ENCODE data around the gene DR1.
"Not testable (repeated sequence)": the region's sequence is repeated elsewhere in the genome, so short reads cannot be mapped to it uniquely, and the experiment has no call there.

Gene DR1

GRCh38 chr1:93344886-93345632 lies 648 bp upstream of the DR1 start:
- Histone ChIP-seq H3K4me1 (ENCODE audit: control insufficient read depth, insufficient read depth, low read length) (peaks cover 6% of the 10 kb centered on the region), H3K9ac (ENCODE audit: low read depth, low read length) (peak overlapping the region; percentile 93), H3K36me3 (ENCODE audit: control insufficient read depth, insufficient read depth, low read length) (no peaks in the 10 kb centered on the region), H3K27me3 (ENCODE audit: control insufficient read depth, insufficient read depth, low read length) (no peaks in the 10 kb centered on the region), H3K4me3 (ENCODE audit: low read depth, low read length) (peak overlapping the region; percentile 85), H3K9me3 (ENCODE audit: control insufficient read depth, insufficient read depth, low read length) (no peaks in the 10 kb centered on the region)

DNA sequence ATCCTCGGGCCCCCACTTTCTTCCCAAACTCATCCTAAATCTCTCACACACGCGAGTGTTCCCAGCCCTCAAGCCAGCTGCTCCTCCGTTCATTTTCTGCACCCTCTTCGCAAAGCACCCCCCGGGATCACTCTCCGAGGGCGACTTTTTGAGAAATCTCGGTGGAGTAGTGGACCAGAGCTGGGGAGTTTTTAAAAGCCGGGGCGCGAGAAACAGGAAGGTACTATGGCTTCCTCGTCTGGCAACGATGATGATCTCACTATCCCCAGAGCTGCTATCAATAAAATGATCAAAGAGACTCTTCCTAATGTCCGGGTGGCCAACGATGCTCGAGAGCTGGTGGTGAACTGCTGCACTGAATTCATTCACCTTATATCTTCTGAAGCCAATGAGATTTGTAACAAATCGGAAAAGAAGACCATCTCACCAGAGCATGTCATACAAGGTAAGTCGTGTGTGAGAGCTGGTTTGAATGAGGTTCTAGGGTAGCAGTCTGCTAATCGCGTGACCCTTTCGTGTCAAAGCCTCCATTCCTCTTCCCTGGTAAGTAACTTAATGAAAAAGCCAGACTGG lies 800 bp downstream of the DR1 start:
- Histone ChIP-seq H3K27me3 (ENCODE audit: control insufficient read depth, insufficient read depth, low read length) (no peaks in the 10 kb centered on the region), H3K4me3 (ENCODE audit: low read depth, low read length) (peak overlapping the region; percentile 85), H3K9me3 (ENCODE audit: control insufficient read depth, insufficient read depth, low read length) (no peaks in the 10 kb centered on the region), H3K4me1 (ENCODE audit: control insufficient read depth, insufficient read depth, low read length) (no peaks in the 10 kb centered on the region), H3K36me3 (ENCODE audit: control insufficient read depth, insufficient read depth, low read length) (no peaks in the 10 kb centered on the region), H3K9ac (ENCODE audit: low read depth, low read length) (peak overlapping the region; percentile 93)

DNA sequence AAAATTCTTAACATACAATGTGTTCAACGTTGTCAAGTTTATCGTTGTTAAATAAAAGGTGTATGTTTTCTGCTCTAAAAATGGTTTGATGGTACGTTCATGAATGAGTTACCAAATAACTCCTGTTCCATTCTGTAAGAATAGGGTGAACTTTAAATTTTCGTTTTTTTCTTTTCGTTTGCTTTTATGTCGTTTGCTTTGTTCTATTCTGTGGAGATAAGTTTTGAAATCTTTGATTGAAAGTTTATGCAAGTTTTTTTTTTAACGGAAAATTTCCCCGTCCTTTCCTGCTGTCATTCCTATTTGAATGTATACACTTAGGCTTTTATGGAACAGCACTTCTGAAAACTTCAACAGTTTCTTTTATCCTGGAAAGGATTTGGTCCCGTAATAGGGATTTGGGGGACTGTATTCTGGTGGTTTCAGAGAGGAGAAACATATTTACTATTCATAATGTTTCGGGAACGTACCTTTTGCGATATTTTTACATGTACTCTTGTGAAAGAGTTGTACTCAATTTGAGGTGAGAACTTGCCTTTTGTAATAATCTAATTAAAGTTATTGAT lies 1.7 kb downstream of the DR1 start:
- Histone ChIP-seq H3K4me3 (ENCODE audit: low read depth, low read length) (peak overlapping the region; percentile 85), H3K9me3 (ENCODE audit: control insufficient read depth, insufficient read depth, low read length) (no peaks in the 10 kb centered on the region), H3K27me3 (ENCODE audit: control insufficient read depth, insufficient read depth, low read length) (no peaks in the 10 kb centered on the region), H3K36me3 (ENCODE audit: control insufficient read depth, insufficient read depth, low read length) (no peaks in the 10 kb centered on the region), H3K4me1 (ENCODE audit: control insufficient read depth, insufficient read depth, low read length) (no peaks in the 10 kb centered on the region), H3K9ac (ENCODE audit: low read depth, low read length) (no peak overlapping the region)

- Histone ChIP-seq H3K9ac (ENCODE audit: low read depth, low read length) (peak overlapping the region; percentile 30), H3K4me1 (ENCODE audit: control insufficient read depth, insufficient read depth, low read length) (no peaks in the 10 kb centered on the region), H3K36me3 (ENCODE audit: control insufficient read depth, insufficient read depth, low read length) (no peaks in the 10 kb centered on the region), H3K9me3 (ENCODE audit: control insufficient read depth, insufficient read depth, low read length) (no peaks in the 10 kb centered on the region), H3K4me3 (ENCODE audit: low read depth, low read length) (peak overlapping the region; percentile 85), H3K27me3 (ENCODE audit: control insufficient read depth, insufficient read depth, low read length) (no peaks in the 10 kb centered on the region)
Observed at GRCh38 chr1:93348104-93348728, 2.5 kb downstream of the DR1 start.

DNA sequence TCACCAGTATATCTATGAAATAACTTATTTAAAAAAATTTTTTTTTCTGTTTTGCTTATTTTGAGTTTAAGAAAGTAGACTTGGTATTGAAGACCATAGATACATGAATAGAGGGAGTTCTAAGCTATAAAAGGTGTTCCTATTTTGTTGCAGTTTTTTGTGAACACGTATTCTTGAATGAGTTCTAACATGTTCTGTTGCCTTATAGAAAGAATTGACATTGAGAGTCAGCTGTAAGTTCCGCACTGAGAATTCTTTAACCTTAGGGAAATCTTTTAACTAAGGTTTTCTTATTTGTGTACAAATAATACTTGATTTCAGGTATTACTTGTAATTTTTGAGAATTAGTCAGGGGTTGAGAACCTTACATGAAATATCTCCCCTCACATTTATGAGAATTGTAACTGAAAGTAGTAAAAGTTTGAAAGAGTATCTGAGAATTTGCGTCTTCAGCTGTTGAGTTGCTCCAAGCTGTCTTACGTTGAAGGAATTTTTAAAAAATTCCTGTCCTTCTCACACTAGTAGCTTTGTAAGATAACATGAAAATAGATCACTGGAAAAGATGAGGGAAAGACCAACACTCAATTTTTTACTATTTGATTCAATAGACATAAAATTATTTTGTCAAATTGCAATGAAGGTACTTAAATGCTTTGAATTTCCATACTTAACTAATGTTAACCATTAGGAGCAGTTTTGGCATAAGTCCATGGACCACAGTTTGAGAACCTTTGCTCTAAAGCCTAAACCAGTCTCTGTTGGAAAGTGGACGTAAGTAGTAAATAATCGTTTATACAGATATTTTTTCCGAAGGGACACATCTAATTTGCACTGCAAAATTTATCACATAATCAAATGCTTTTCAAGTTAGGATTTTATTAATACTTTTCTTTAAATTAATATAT lies 3.8 kb downstream of the DR1 start:
- peaks cover 5% of the 10 kb centered on the region for H3K36me3 ChIP-seq (ENCODE audit: control insufficient read depth, insufficient read depth, low read length)
- H3K4me3 ChIP-seq (ENCODE audit: low read depth, low read length): peak overlapping the region; percentile 85
- no peaks in the 10 kb centered on the region for H3K4me1 ChIP-seq (ENCODE audit: control insufficient read depth, insufficient read depth, low read length)
- no peaks in the 10 kb centered on the region for H3K27me3 ChIP-seq (ENCODE audit: control insufficient read depth, insufficient read depth, low read length)
- no peak overlapping the region for H3K9ac ChIP-seq (ENCODE audit: low read depth, low read length)
- H3K9me3 ChIP-seq (ENCODE audit: control insufficient read depth, insufficient read depth, low read length): no peaks in the 10 kb centered on the region

DNA sequence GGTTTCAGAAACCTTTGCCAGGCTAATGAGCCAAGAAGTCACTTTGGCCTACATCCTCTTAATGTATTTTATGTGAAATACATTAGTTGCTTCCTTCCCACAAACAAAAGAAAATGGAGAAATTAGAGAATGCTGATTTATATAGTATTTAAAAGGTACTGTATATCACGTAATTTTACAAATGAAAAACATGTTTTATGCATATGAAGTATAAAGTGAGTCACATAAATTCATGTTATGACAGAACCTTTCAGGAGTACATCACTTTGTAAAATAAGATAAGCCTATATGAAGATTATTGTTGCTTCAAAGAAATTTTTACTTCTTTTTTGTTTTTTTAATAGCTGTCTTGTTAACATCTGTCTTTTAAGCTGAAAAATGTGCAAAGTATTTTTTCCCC lies 4.6 kb downstream of the DR1 start:
- H3K4me3 ChIP-seq (ENCODE audit: low read depth, low read length): no peak overlapping the region
- H3K9ac ChIP-seq (ENCODE audit: low read depth, low read length): no peak overlapping the region
- peaks cover 5% of the 10 kb centered on the region for H3K36me3 ChIP-seq (ENCODE audit: control insufficient read depth, insufficient read depth, low read length)
- no peaks in the 10 kb centered on the region for H3K4me1 ChIP-seq (ENCODE audit: control insufficient read depth, insufficient read depth, low read length)
- no peaks in the 10 kb centered on the region for H3K27me3 ChIP-seq (ENCODE audit: control insufficient read depth, insufficient read depth, low read length)
- H3K9me3 ChIP-seq (ENCODE audit: control insufficient read depth, insufficient read depth, low read length): no peaks in the 10 kb centered on the region

- Histone ChIP-seq H3K27me3 (ENCODE audit: control insufficient read depth, insufficient read depth, low read length) (no peaks in the 10 kb centered on the region), H3K4me1 (ENCODE audit: control insufficient read depth, insufficient read depth, low read length) (no peaks in the 10 kb centered on the region), H3K9ac (ENCODE audit: low read depth, low read length) (no peak overlapping the region), H3K9me3 (ENCODE audit: control insufficient read depth, insufficient read depth, low read length) (no peaks in the 10 kb centered on the region), H3K36me3 (ENCODE audit: control insufficient read depth, insufficient read depth, low read length) (peaks cover 5% of the 10 kb centered on the region), H3K4me3 (ENCODE audit: low read depth, low read length) (no peak overlapping the region)
Observed at GRCh38 chr1:93350875-93351274, 5.2 kb downstream of the DR1 start.

- not testable (repeated sequence) for H3K9ac ChIP-seq (ENCODE audit: low read depth, low read length); H3K36me3 ChIP-seq (ENCODE audit: control insufficient read depth, insufficient read depth, low read length); H3K4me3 ChIP-seq (ENCODE audit: low read depth, low read length); H3K9me3 ChIP-seq (ENCODE audit: control insufficient read depth, insufficient read depth, low read length); H3K27me3 ChIP-seq (ENCODE audit: control insufficient read depth, insufficient read depth, low read length); H3K4me1 ChIP-seq (ENCODE audit: control insufficient read depth, insufficient read depth, low read length)
Observed at GRCh38 chr1:93351346-93351745, 5.6 kb downstream of the DR1 start.

DNA sequence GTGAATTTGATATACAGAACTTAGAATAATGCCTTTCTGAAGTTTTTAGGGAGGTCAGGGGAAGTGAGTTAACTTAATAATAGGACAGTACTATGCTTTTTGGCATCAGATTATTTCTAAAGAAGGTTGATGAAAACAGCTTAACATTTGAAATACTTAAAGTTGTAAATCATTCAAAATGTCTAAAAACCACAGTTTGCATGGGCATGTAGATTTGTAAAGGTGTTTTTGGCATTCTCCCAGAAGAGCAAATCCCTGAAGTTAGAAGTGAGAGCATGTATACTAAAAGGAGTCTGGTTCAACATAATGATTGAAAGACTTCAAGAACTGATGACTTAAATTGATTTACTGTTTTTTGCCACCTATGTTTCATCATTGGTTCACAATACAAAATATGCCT lies 6.7 kb downstream of the DR1 start:
- Histone ChIP-seq H3K27me3 (ENCODE audit: control insufficient read depth, insufficient read depth, low read length) (no peaks in the 10 kb centered on the region), H3K4me1 (ENCODE audit: control insufficient read depth, insufficient read depth, low read length) (no peaks in the 10 kb centered on the region), H3K36me3 (ENCODE audit: control insufficient read depth, insufficient read depth, low read length) (peaks cover 5% of the 10 kb centered on the region), H3K9ac (ENCODE audit: low read depth, low read length) (no peak overlapping the region), H3K4me3 (ENCODE audit: low read depth, low read length) (no peak overlapping the region), H3K9me3 (ENCODE audit: control insufficient read depth, insufficient read depth, low read length) (no peaks in the 10 kb centered on the region)

DNA sequence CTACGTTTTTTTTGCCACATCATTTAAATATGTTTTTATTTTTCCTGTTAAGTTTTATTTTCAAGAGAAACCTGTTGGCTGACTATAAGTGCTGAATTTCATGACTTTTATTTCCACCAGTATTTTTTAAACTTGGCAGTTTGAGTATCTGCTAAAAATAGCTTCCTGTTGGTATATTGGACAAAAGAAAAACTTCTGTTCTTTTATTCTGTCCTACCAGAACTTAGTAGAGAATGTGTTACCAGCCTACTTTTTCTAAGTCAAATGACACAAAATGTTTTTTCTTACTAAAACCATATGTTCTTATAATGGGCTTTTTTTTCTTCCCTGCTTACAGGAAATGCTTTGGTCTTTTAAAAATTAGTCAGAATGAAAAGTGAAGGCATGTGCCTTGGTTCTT lies 7.6 kb downstream of the DR1 start:
- Histone ChIP-seq H3K4me3 (ENCODE audit: low read depth, low read length) (no peak overlapping the region), H3K9me3 (ENCODE audit: control insufficient read depth, insufficient read depth, low read length) (no peaks in the 10 kb centered on the region), H3K9ac (ENCODE audit: low read depth, low read length) (no peak overlapping the region), H3K4me1 (ENCODE audit: control insufficient read depth, insufficient read depth, low read length) (peaks cover 3% of the 10 kb centered on the region), H3K36me3 (ENCODE audit: control insufficient read depth, insufficient read depth, low read length) (peaks cover 5% of the 10 kb centered on the region), H3K27me3 (ENCODE audit: control insufficient read depth, insufficient read depth, low read length) (no peaks in the 10 kb centered on the region)

DNA sequence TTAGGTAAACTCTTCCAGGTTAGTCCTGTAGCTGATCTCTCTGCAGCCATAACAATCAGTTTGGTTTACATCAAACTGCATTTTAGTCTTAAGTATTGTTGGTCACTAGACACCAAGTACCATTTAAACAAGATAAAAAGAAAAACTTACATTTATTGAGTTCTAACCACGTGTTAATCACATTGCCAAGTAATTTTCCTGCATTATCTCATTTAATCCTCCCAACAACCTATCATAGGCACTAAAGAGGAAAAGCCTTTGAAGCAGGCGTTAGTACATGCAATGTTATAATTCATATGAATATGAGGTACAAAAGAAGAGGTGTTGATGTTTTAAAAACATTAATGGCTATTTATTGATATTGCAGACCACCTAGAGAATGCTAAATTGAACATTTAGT lies 9.0 kb downstream of the DR1 start:
- Histone ChIP-seq H3K4me1 (ENCODE audit: control insufficient read depth, insufficient read depth, low read length) (peaks cover 6% of the 10 kb centered on the region), H3K36me3 (ENCODE audit: control insufficient read depth, insufficient read depth, low read length) (peaks cover 5% of the 10 kb centered on the region), H3K4me3 (ENCODE audit: low read depth, low read length) (no peak overlapping the region), H3K9ac (ENCODE audit: low read depth, low read length) (no peak overlapping the region), H3K27me3 (ENCODE audit: control insufficient read depth, insufficient read depth, low read length) (no peaks in the 10 kb centered on the region), H3K9me3 (ENCODE audit: control insufficient read depth, insufficient read depth, low read length) (no peaks in the 10 kb centered on the region)
